ACC112 (cell line): ENCODE results near the gene IPO5.

Experiments
- H2AFZ ChIP-seq: fragments of 200-600 bp; sonication (generic); one replicate; pipeline ENCODE4 v1.6.0; 2017; ENCODE audit warnings: antibody characterized with exemption, low read length; ENCODE audit not compliant: unreplicated experiment
- H3K27ac ChIP-seq: fragments of 200-600 bp; sonication (generic); 2 replicates; pipeline ENCODE4 v1.5.1; 2014; ENCODE audit warnings: low read depth, mild to moderate bottlenecking, antibody characterized with exemption, low read length, moderate library complexity
- H3K27me3 ChIP-seq: fragments of 200-600 bp; sonication (generic); 2 replicates; pipeline ENCODE4 v1.6.1; 2014; ENCODE audit warnings: mild to moderate bottlenecking, antibody characterized with exemption, low read length, moderate library complexity, mixed read lengths; ENCODE audit not compliant: insufficient read depth
- H3K36me3 ChIP-seq: fragments of 200-600 bp; sonication (generic); 2 replicates; pipeline ENCODE4 v1.6.1; 2016; ENCODE audit warnings: mild to moderate bottlenecking, antibody characterized with exemption, low read length, moderate library complexity, mixed read lengths; ENCODE audit not compliant: insufficient read depth
- H3K4me1 ChIP-seq: fragments of 200-600 bp; sonication (generic); one replicate; pipeline ENCODE4 v1.6.1; 2016; ENCODE audit warnings: low read length, mixed read lengths; ENCODE audit not compliant: insufficient read depth, unreplicated experiment, control insufficient read depth
- H3K4me3 ChIP-seq: fragments of 200-600 bp; sonication (generic); 2 replicates; pipeline ENCODE4 v1.5.1; 2014; ENCODE audit warnings: mild to moderate bottlenecking, low read depth, low read length
- H3K79me2 ChIP-seq: fragments of 200-600 bp; sonication (generic); one replicate; pipeline ENCODE4 v1.6.0; 2016; ENCODE audit warnings: low read length; ENCODE audit not compliant: control insufficient read depth, unreplicated experiment, insufficient read depth

Gene IPO5

DNA sequence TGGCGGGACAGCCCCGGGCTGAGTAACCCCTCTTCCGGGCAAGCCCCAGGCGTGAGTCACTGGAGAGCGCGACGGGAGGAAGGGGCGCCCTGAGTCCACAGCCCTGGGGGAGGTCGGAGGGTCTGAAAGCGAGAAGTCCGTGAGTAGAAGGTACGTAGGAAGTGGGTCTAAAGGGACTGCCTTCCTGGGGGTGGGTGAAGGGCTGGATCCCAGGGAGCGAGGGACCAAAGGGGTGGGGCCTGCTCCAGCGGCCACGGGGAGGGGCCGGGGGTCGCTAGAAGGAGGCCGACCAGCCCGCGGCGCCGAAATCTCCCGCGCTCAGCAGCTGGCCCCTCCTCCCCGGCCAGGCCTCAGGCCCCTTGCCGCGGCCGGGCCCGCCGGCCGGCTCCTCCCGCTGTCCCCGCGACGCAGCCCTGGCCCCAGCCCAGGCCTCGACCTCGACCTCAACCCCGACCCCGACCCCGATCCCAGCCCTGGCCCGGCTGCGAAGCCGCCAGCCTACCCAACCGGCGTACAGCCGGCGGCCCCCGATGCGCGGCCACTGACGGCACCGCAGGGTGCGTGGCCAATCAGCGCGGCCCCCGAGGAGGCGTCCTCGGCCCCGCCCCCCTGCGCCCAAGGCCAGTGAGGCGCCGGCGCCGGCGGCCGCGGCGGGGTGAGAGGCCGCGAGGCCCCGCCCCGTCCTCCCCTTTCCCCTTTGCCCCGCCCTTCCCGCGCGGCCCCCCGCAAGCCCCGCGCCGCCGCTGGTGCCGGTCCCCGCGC is 22.6 kb downstream of the IPO5 start:
- Histone ChIP-seq H3K4me3 (peak overlapping the region; percentile 96), H3K79me2 (peaks cover 47% of the 10 kb centered on the region), H3K27me3 (no peaks in the 10 kb centered on the region), H2AFZ (peak overlapping the region; percentile 87), H3K36me3 (0 out of 2 replicates have a peak, but pooled peaks cover 7% of the 10 kb centered on the region), H3K4me1 (peaks cover 27% of the 10 kb centered on the region), H3K27ac (peak overlapping the region; percentile 80)

DNA sequence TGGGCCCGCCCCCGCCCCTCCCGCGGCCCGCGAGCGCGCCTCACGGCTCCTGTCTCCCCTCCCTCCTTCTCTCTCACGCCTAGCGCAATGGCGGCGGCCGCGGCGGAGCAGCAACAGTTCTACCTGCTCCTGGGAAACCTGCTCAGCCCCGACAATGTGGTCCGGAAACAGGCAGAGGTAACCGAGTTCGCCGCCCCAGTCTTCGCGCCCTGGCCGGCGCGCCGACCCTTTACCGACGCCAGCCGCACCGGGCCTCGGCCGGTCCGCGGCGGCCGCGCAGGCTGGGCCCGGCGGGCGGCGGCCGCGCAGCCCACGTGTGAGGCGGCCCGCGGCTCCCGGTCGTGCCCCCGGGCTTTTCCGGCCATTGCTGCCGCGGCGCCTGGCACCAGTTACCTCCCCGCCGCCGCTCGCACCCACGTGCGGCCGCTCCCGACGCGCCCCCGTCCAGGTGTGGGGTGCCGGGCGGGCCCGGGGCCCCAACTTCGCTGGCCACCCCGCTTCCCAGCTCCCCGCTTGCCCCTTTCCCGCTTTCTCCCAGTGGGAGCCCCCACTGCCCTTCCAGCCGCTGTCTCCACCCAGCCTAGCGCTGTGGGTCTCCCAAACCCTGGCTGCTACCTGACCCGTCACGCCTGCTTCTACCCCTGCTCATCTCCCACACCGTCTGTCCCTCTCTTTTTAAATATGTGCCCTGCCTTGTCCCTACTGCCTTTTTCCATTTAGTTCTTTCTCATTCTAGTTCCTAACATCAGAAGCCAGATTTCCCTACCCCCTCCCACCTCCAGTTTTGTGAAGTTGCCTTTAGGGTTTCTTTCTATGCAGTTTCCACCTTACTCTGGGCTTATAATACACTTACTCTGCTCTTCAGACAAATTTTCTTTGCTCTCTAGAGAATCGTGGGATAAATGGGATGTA is 23.4 kb downstream of the IPO5 start:
- Histone ChIP-seq H3K36me3 (0 out of 2 replicates have a peak, but pooled peaks cover 7% of the 10 kb centered on the region), H3K79me2 (peaks cover 55% of the 10 kb centered on the region)

DNA sequence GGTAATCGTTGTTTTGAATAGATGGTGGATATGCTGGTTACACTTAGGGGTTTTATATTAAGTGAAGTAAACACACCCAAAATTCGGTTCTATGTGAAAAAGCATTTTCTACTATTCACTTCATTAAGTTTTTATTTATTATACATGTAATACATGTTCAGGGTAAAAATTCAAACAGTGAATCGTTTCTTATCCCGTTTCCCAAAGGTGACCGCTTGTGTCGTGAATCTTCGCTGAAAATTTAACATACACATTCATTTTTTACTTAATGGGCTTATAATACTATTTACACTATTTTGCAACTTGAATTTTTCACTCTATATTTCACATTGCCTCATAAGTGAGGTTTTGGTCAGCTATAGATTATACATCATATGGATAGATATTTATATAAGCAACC is 24.5 kb downstream of the IPO5 start:
- peaks cover 10% of the 10 kb centered on the region; the same call in 1 of the 2 replicates for H3K36me3 ChIP-seq
- peaks cover 65% of the 10 kb centered on the region for H3K79me2 ChIP-seq
- peak overlapping the region; percentile 74 for H3K27ac ChIP-seq
- no peaks in the 10 kb centered on the region for H3K27me3 ChIP-seq
- H2AFZ ChIP-seq = no peak overlapping the region
- peaks cover 43% of the 10 kb centered on the region for H3K4me1 ChIP-seq
- peak overlapping the region; percentile 96 for H3K4me3 ChIP-seq

More for the DNA sequence above, 23.4 kb downstream of the IPO5 start:
- H3K27ac ChIP-seq = peak overlapping the region; percentile 74
- no peaks in the 10 kb centered on the region for H3K27me3 ChIP-seq
- H2AFZ ChIP-seq = peak overlapping the region; percentile 73
- peaks cover 36% of the 10 kb centered on the region for H3K4me1 ChIP-seq
- peak overlapping the region; percentile 96 for H3K4me3 ChIP-seq

DNA sequence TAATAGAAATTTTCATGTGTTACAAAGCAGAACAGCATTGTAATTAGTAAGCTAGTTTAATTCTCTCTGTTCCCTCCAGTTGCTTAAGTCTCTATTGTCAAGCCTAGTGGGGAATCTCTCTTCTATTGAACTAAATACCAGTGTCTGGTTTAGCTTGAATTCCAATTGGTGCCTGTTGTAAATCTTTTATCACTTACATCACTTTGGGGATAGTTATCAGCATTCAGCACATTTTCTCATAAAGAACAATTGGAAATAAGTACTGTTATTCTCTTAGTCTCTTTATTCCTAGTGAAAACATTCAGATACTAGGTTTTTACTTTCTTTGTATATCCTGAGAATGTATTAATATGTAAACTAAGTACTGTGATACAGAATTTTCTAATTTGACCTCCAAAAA is 25.2 kb downstream of the IPO5 start:
- no peaks in the 10 kb centered on the region for H3K27me3 ChIP-seq
- peak overlapping the region; percentile 96 for H3K4me3 ChIP-seq
- peaks cover 10% of the 10 kb centered on the region; the same call in 1 of the 2 replicates for H3K36me3 ChIP-seq
- peaks cover 43% of the 10 kb centered on the region for H3K4me1 ChIP-seq
- H3K79me2 ChIP-seq = peaks cover 69% of the 10 kb centered on the region
- peak overlapping the region; percentile 74 for H3K27ac ChIP-seq
- H2AFZ ChIP-seq = no peak overlapping the region

DNA sequence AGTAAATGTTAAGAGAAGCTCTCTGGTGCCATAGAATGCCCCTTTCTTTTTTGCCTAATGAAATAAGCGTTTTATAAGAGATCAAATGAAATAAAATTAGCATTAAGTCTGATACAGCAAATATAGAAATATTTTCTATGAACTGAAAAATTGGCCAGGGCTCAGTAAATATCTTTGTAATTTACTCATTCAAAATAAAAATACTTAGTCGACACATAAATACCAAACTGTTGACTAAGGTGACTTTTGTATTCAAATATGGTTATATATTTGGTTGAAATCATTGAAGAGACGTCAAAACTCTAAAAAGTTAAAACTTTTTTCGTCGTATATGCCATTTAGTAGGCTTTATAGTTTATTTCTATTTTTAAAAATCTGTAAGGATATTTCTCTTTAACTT is 25.6 kb downstream of the IPO5 start:
- Histone ChIP-seq H3K27ac (peak overlapping the region; percentile 74), H3K27me3 (no peaks in the 10 kb centered on the region), H3K79me2 (peaks cover 70% of the 10 kb centered on the region), H3K4me3 (peak overlapping the region; percentile 96), H3K36me3 (peaks cover 10% of the 10 kb centered on the region; the same call in 1 of the 2 replicates), H3K4me1 (peaks cover 43% of the 10 kb centered on the region), H2AFZ (no peak overlapping the region)

DNA sequence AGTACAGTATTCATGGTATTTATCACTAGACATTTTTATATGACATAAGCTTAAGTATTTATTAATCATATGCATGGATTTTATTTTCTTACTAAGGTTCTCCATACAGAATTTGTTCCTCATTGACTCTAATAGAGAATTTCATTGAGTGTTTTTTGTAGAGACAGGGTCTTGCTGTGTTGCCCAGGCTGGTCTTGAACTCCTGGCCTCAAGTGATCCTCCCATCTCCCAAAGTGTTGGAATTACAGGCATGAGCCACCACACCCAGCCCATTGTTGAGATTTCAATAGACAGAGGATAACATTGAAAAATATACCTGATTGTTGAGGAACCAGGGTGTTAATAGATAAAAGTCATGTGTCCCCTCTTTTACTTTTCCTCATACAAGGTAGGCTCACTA is 26.1 kb downstream of the IPO5 start:
- Histone ChIP-seq H3K27me3 (no peaks in the 10 kb centered on the region), H3K79me2 (peaks cover 73% of the 10 kb centered on the region), H3K27ac (peak overlapping the region; percentile 74), H3K4me3 (peak overlapping the region; percentile 96), H2AFZ (no peak overlapping the region), H3K4me1 (peaks cover 43% of the 10 kb centered on the region), H3K36me3 (peaks cover 14% of the 10 kb centered on the region)

DNA sequence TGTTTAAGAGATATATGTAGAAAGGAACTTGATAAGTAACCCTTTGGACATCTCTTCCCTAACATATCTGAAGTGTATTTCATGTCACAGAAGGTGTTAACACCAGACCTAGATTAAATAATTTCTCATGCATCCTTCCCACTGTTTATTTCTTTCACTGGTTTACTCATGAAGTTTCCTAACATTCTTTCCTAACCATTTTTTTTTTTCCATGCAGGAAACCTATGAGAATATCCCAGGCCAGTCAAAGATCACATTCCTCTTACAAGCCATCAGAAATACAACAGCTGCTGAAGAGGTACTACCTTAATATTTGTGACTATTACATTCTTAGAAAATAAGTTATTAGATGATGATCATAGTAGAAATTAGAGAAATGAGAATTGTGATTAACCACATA is 28.8 kb downstream of the IPO5 start:
- peaks cover 36% of the 10 kb centered on the region for H3K4me1 ChIP-seq
- no peak overlapping the region for H3K27ac ChIP-seq
- no peaks in the 10 kb centered on the region for H3K27me3 ChIP-seq
- H3K79me2 ChIP-seq = peaks cover 72% of the 10 kb centered on the region
- no peak overlapping the region for H3K4me3 ChIP-seq
- no peak overlapping the region for H2AFZ ChIP-seq
- peaks cover 34% of the 10 kb centered on the region for H3K36me3 ChIP-seq

DNA sequence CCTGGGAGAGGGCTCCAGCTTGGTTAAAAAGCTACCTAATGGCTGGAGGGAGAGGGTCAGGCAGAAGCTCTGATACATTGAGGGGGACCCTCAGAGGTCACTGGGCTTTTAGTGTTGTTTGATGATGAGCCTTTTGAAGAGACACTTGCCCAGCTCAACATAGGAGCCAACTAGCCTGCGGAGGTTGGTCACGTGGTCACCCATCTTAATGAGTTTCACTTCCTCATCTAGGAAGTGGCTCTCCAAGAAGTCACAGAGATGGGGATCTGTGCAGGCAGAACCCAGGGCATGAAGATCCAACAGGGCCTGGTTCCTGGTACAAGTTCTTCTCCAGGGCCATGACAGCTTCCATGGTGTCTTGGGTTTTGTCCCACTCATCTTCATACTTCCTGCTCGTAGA is 33.4 kb downstream of the IPO5 start:
- H3K27ac ChIP-seq = no peak overlapping the region
- H3K4me3 ChIP-seq = no peak overlapping the region
- peaks cover 7% of the 10 kb centered on the region for H3K4me1 ChIP-seq
- H3K36me3 ChIP-seq = peaks cover 56% of the 10 kb centered on the region
- no peak overlapping the region for H2AFZ ChIP-seq
- no peaks in the 10 kb centered on the region for H3K27me3 ChIP-seq
- peaks cover 30% of the 10 kb centered on the region for H3K79me2 ChIP-seq

DNA sequence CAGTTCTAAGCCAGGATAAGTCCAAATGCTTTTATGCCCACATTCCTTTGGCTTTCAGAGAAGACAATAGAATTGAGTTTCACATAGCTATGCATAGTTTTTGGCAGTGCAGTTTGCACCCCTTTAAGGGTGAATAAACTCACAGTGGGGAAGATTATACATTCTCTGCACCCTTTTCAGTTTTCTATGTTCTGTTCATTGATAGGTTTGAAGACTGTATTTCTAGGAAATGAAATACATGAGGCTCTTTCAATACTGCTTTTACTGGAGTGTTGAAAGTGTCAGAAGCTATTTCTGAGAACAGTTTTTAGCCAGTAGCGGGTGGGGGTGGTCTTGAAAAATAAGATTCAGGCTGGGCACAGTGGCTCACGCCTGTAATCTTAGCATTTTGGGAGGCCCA is 46.2 kb downstream of the IPO5 start:
- Histone ChIP-seq H3K4me1 (peaks cover 9% of the 10 kb centered on the region), H2AFZ (no peak overlapping the region), H3K4me3 (no peak overlapping the region), H3K27me3 (no peaks in the 10 kb centered on the region), H3K36me3 (peaks cover 43% of the 10 kb centered on the region), H3K27ac (no peak overlapping the region), H3K79me2 (peaks cover 2% of the 10 kb centered on the region)

DNA sequence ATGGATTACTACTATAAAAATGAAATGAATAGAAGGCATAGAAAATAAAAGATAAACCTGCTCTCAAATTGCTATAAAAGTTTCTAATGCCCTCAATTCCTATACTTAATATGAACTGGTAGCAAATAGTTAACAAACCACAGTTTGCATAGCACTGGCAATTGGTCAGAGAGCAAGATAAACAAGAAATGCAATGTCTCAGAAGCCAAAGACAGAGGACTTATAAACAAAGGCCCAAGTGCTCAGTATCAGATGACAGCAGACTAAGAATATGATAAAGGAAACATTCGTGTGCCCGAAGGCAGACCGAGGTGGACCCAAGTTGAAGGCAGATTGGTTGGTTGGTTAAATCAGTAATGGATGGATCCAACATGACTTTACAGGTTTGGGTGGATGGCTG is 50.6 kb downstream of the IPO5 start:
- Histone ChIP-seq H3K4me1 (peaks cover 9% of the 10 kb centered on the region), H3K79me2 (peaks cover 9% of the 10 kb centered on the region), H3K36me3 (peaks cover 50% of the 10 kb centered on the region), H3K27ac (peak overlapping the region; percentile 28; the same call in 1 of the 2 replicates), H3K27me3 (no peaks in the 10 kb centered on the region), H2AFZ (no peak overlapping the region), H3K4me3 (no peak overlapping the region)
